GM13977 (cell line): ENCODE results near the gene TYRP1.

Experiments
- DNase-seq: peaks from one replicate; pipeline ENCODE4 v3.0.0; 2012; ENCODE audit warnings: low spot score
- CTCF ChIP-seq: IDR thresholded peaks from 2 replicates; pipeline ENCODE4 v1.5.1; 2012; ENCODE audit warnings: mild to moderate bottlenecking, control low read depth; ENCODE audit not compliant: insufficient read depth; ENCODE audit errors: extremely low read depth, missing control alignments
- in situ Hi-C: fragments of 300-500 bp; cut with MboI; formaldehyde crosslinking; loops from one replicate; pipeline ENCODE4 v1.12.0; 2022; ENCODE audit warnings: low sequenced_read_pairs, low pct_unique_long_range_greater_than_20kb, mixed read lengths, inconsistent platforms; ENCODE audit not compliant: unreplicated experiment

Gene TYRP1

GRCh38 chr9:12693141-12693540 lies at the start of gene TYRP1:
TYRP1 (plus strand) TSS chr9:12693385; CDS start chr9:12693997, 612 bp downstream.
- TF ChIP-seq CTCF, result no peak
- in situ Hi-C loops, result no loop called here
- DNase-seq, result no peak

GRCh38 chr9:12643686-12644085 lies 49.5 kb upstream of the TYRP1 start:
- DNase-seq, result no peak
- TF ChIP-seq CTCF, result no peak
- in situ Hi-C loops, result no loop called here

GRCh38 chr9:12648925-12649324 lies 44.3 kb upstream of the TYRP1 start:
- DNase-seq, result no peak
- in situ Hi-C loops, result no loop called here
- no peak for TF ChIP-seq CTCF

GRCh38 chr9:12651125-12651524 lies 42.1 kb upstream of the TYRP1 start:
- in situ Hi-C loops, result no loop called here
- no peak for TF ChIP-seq CTCF
- no peak for DNase-seq

GRCh38 chr9:12652973-12653372 lies 40.2 kb upstream of the TYRP1 start:
- DNase-seq, result no peak
- in situ Hi-C loops, result no loop called here
- TF ChIP-seq CTCF, result no peak

GRCh38 chr9:12656803-12657202 lies 36.4 kb upstream of the TYRP1 start:
- no peak for TF ChIP-seq CTCF
- no peak for DNase-seq
- in situ Hi-C loops, result no loop called here

- no peak for DNase-seq
- no peak for TF ChIP-seq CTCF
- in situ Hi-C loops, result no loop called here
Measured at GRCh38 chr9:12657233-12657632, 36.0 kb upstream of the TYRP1 start.
